DOHH2 (cell line): ENCODE measurements around the gene GAS2.

Experiments used
- H3F3A ChIP-seq: fragments of 200-600 bp; sonication (generic), shearing (Covaris generic); 2 replicates; pipeline ENCODE4 v1.6.0; 2016; ENCODE audit warnings: antibody characterized with exemption, mild to moderate bottlenecking; ENCODE audit not compliant: control insufficient read depth, insufficient read depth
- H3K27ac ChIP-seq: fragments of 200-600 bp; sonication (generic); 2 replicates; pipeline ENCODE4 v1.5.1; 2014; ENCODE audit warnings: low read depth, mild to moderate bottlenecking, low read length, moderate library complexity
- H3K27me3 ChIP-seq: fragments of 200-600 bp; sonication (generic); 2 replicates; pipeline ENCODE4 v1.6.1; 2014; ENCODE audit warnings: mild to moderate bottlenecking, low read length, mixed read lengths; ENCODE audit not compliant: control insufficient read depth
- H3K36me3 ChIP-seq: fragments of 200-600 bp; sonication (generic); 2 replicates; pipeline ENCODE4 v1.6.1; 2014; ENCODE audit warnings: mild to moderate bottlenecking, low read length, moderate library complexity, mixed read lengths; ENCODE audit not compliant: control insufficient read depth
- H3K4me1 ChIP-seq: fragments of 200-600 bp; sonication (generic); 2 replicates; pipeline ENCODE4 v1.6.1; 2014; ENCODE audit warnings: mild to moderate bottlenecking, low read length, mixed read lengths; ENCODE audit not compliant: control insufficient read depth
- H3K4me2 ChIP-seq: fragments of 200-600 bp; sonication (generic); 2 replicates; pipeline ENCODE4 v1.6.0; 2014; ENCODE audit warnings: mild to moderate bottlenecking, low read length, moderate library complexity
- H3K4me3 ChIP-seq: fragments of 200-600 bp; sonication (generic); 2 replicates; pipeline ENCODE4 v1.5.1; 2014; ENCODE audit warnings: mild to moderate bottlenecking, low read length, mixed read lengths
- H3K79me2 ChIP-seq: fragments of 200-600 bp; sonication (generic); 2 replicates; pipeline ENCODE4 v1.6.1; 2014; ENCODE audit warnings: mild to moderate bottlenecking, low read length, mixed read lengths; ENCODE audit not compliant: control insufficient read depth
- H3K9me2 ChIP-seq: fragments of 200-600 bp; sonication (generic); replicated peaks from 2 replicates; pipeline ENCODE4 v1.6.1; 2014; ENCODE audit warnings: mild to moderate bottlenecking, low read length, mixed read lengths; ENCODE audit not compliant: control insufficient read depth
- H3K9me3 ChIP-seq: fragments of 200-600 bp; sonication (generic); 2 replicates; pipeline ENCODE4 v1.6.1; 2014; ENCODE audit warnings: antibody characterized with exemption, low read length, mixed read lengths; ENCODE audit not compliant: control insufficient read depth, insufficient read depth
- H4K20me1 ChIP-seq: fragments of 200-600 bp; sonication (generic); 2 replicates; pipeline ENCODE4 v1.6.0; 2014; ENCODE audit warnings: low read depth, mild to moderate bottlenecking, antibody characterized with exemption, low read length, moderate library complexity; ENCODE audit not compliant: control insufficient read depth, insufficient read depth
- CTCF ChIP-seq: fragments of 200-600 bp; sonication (generic); IDR thresholded peaks from one replicate; pipeline ENCODE4 v1.5.1; 2014; ENCODE audit warnings: antibody characterized with exemption, mild to moderate bottlenecking, low read depth, low read length; ENCODE audit not compliant: poor library complexity, severe bottlenecking
- EZH2phosphoT487 ChIP-seq: fragments of 200-600 bp; sonication (generic); IDR thresholded peaks from 2 replicates; pipeline ENCODE4 v1.6.1; 2017; ENCODE audit warnings: borderline replicate concordance, mild to moderate bottlenecking, antibody characterized with exemption, low read length, moderate library complexity, mixed read lengths

The GAS2 gene

GRCh38 chr11:22685111-22685510 is 18.7 kb downstream of the GAS2 start:
- no peaks in the 10 kb centered on the region for H3K79me2 ChIP-seq
- H3F3A ChIP-seq = no peaks in the 10 kb centered on the region
- no peaks in the 10 kb centered on the region for H3K27me3 ChIP-seq
- no peaks in the 10 kb centered on the region for H3K9me2 ChIP-seq
- TF ChIP-seq CTCF (no peak), EZH2phosphoT487 (no peak)
- H3K4me3 ChIP-seq = no peak overlapping the region
- no peaks in the 10 kb centered on the region for H3K9me3 ChIP-seq
- no peak overlapping the region for H3K27ac ChIP-seq
- peaks cover 7% of the 10 kb centered on the region for H3K4me1 ChIP-seq
- H3K4me2 ChIP-seq = no peak overlapping the region
- no peaks in the 10 kb centered on the region for H3K36me3 ChIP-seq
- H4K20me1 ChIP-seq = no peaks in the 10 kb centered on the region

GRCh38 chr11:22688914-22689313 is 22.5 kb downstream of the GAS2 start:
- H3F3A ChIP-seq = no peaks in the 10 kb centered on the region
- TF ChIP-seq CTCF (no peak), EZH2phosphoT487 (no peak)
- H3K4me2 ChIP-seq = no peak overlapping the region
- no peak overlapping the region for H3K27ac ChIP-seq
- no peaks in the 10 kb centered on the region for H3K4me1 ChIP-seq
- no peaks in the 10 kb centered on the region for H3K36me3 ChIP-seq
- H4K20me1 ChIP-seq = no peaks in the 10 kb centered on the region
- H3K79me2 ChIP-seq = no peaks in the 10 kb centered on the region
- no peaks in the 10 kb centered on the region for H3K9me2 ChIP-seq
- H3K27me3 ChIP-seq = no peaks in the 10 kb centered on the region
- no peaks in the 10 kb centered on the region for H3K9me3 ChIP-seq
- no peak overlapping the region for H3K4me3 ChIP-seq

- Histone ChIP-seq H3K27me3 (no peaks in the 10 kb centered on the region), H3K4me3 (no peak overlapping the region), H4K20me1 (no peaks in the 10 kb centered on the region), H3K27ac (no peak overlapping the region), H3K36me3 (no peaks in the 10 kb centered on the region), H3K4me1 (no peaks in the 10 kb centered on the region), H3K4me2 (no peak overlapping the region), H3K79me2 (no peaks in the 10 kb centered on the region), H3K9me3 (no peaks in the 10 kb centered on the region), H3F3A (no peaks in the 10 kb centered on the region), H3K9me2 (no peaks in the 10 kb centered on the region; the same call in 1 of the 2 replicates)
- TF ChIP-seq CTCF = no peak
- no peak for TF ChIP-seq EZH2phosphoT487
Measured at GRCh38 chr11:22690257-22690656, 23.8 kb downstream of the GAS2 start.

GRCh38 chr11:22690871-22691270 is 24.5 kb downstream of the GAS2 start:
- H3K9me3 ChIP-seq = no peaks in the 10 kb centered on the region
- H4K20me1 ChIP-seq = no peaks in the 10 kb centered on the region
- H3K4me2 ChIP-seq = no peak overlapping the region
- H3K79me2 ChIP-seq = no peaks in the 10 kb centered on the region
- no peaks in the 10 kb centered on the region for H3F3A ChIP-seq
- no peaks in the 10 kb centered on the region; the same call in 1 of the 2 replicates for H3K9me2 ChIP-seq
- no peaks in the 10 kb centered on the region for H3K36me3 ChIP-seq
- H3K4me3 ChIP-seq = no peak overlapping the region
- no peak overlapping the region for H3K27ac ChIP-seq
- no peaks in the 10 kb centered on the region for H3K4me1 ChIP-seq
- TF ChIP-seq EZH2phosphoT487 (no peak), CTCF (no peak)
- no peaks in the 10 kb centered on the region for H3K27me3 ChIP-seq
